ENCODE results near the gene PLCH1. TPM values are rescaled to one million over a fixed set of nuclear protein-coding genes. Genes with fewer than 3 reads are reported as not detected.

The PLCH1 gene
- total and polyA plus RNA-seq, 9 of the 15 experiments (the other 6 are each of a cell fraction or from before 2014, with no cell fraction given) = 0.17 to 0.62 (median 0.40) TPM

- TF ChIP-seq ELK3 (CRISPR knock-in tag; IDR thresholded peaks at IDR 0.05) (no peak), NFE2 (IDR thresholded peaks at IDR 0.05; ENCODE audit: low read depth) (peak; percentile 53), JUND (IDR thresholded peaks at IDR 0.05; ENCODE audit: borderline replicate concordance, low read depth, low read length) (no peak), JUND (tag; IDR thresholded peaks at IDR 0.05; ENCODE audit: borderline replicate concordance, low read depth, low read length) (peak; percentile 46; the same call in 1 of the 3 replicates), FOSL1 (tag; conservative IDR thresholded peaks at IDR 0.05) (0 out of 2 replicates have a peak, but pooled peaks have one; percentile 14), ATF3 (IDR thresholded peaks at IDR 0.05) (peak; percentile 74), ATF3 (CRISPR knock-in tag; conservative IDR thresholded peaks at IDR 0.05) (no peak), ZNF398 (CRISPR knock-in tag; IDR thresholded peaks at IDR 0.05) (no peak)
These were observed 21.3 kb upstream of the PLCH1 start (continued) for GRCh38 chr3:155766206-155766605.

Data from K562 (cell line).